ENCODE data around the gene KIF9. TPM values are rescaled to one million over a fixed set of nuclear protein-coding genes. Genes with fewer than 3 reads are reported as not detected.

Gene KIF9
- total and polyA plus RNA-seq, 8 donors = under 0.01 to 46.3 (median 12.8) TPM; not detected in 1

- 31 to 42% (median 33%) methylated on average over 8 to 12 of the region's 12 CpGs for whole genome bisulfite sequencing, 5 donors
Observed at GRCh38 chr3:47283591-47284364, 1.2 kb upstream of the KIF9 start.

GRCh38 chr3:47283193-47283537, 566 bp upstream of the KIF9 start:
- intact Hi-C loops (cut with DNase I; ENCODE audit: low total_unique reads) = no loop called here
- peak in 1 of 2 donors; percentile 27 for DNase-seq
- Histone ChIP-seq H3K9me3 (no peaks in the 10 kb centered on the region), H3K27ac (peak overlapping the region; percentile 91 to 98 (median 95)), H3K36me3 (peaks cover 0 to 15% (median 12%) of the 10 kb centered on the region in 4 donors), H3K27me3 (no peaks in the 10 kb centered on the region), H3K4me1 (peaks cover 26 to 54% (median 39%) of the 10 kb centered on the region in 4 donors), H3K4me3 (peak overlapping the region; percentile 80 to 90 (median 84))
- TF ChIP-seq EP300 (IDR thresholded peaks at IDR 0.05) (no peak), POLR2A (IDR thresholded peaks at IDR 0.05) (no peak), CTCF (IDR thresholded peaks at IDR 0.05) (no peak), POLR2AphosphoS5 (IDR thresholded peaks at IDR 0.05) (no peak)
- WGBS, 5 donors = 0 to 2% (median 1%) methylated on average over 10 of the region's 10 CpGs

More at GRCh38 chr3:47283591-47284364, 1.2 kb upstream of the KIF9 start:
- Histone ChIP-seq H3K4me3 (peak overlapping the region; percentile 80 to 90 (median 84)), H3K4me1 (peaks cover 26 to 58% (median 39%) of the 10 kb centered on the region in 4 donors), H3K36me3 (peaks cover 0 to 21% (median 17%) of the 10 kb centered on the region in 4 donors), H3K27me3 (no peaks in the 10 kb centered on the region), H3K27ac (peak overlapping the region in 4 of 5 donors; percentile 91 to 96 (median 94)), H3K9me3 (no peaks in the 10 kb centered on the region)
- peak in 1 of 2 donors; percentile 27 for DNase-seq
- intact Hi-C loops (cut with DNase I; ENCODE audit: low total_unique reads) = no loop called here
- no peak for TF ChIP-seq CTCF (IDR thresholded peaks at IDR 0.05)

GRCh38 chr3:47280519-47280918, 2.1 kb downstream of the KIF9 start:
- Histone ChIP-seq H3K9me3 (no peaks in the 10 kb centered on the region), H3K27ac (no peak overlapping the region), H3K4me3 (no peak overlapping the region), H3K27me3 (no peaks in the 10 kb centered on the region), H3K36me3 (peaks cover 0 to 9% (median 2%) of the 10 kb centered on the region in 4 donors), H3K4me1 (peaks cover 23 to 39% (median 32%) of the 10 kb centered on the region in 4 donors)
- no peak for DNase-seq
- intact Hi-C loops (cut with DNase I; ENCODE audit: low total_unique reads) = no loop called here
- TF ChIP-seq POLR2AphosphoS5 (IDR thresholded peaks at IDR 0.05) (no peak), EP300 (IDR thresholded peaks at IDR 0.05) (no peak), POLR2A (IDR thresholded peaks at IDR 0.05) (no peak), CTCF (IDR thresholded peaks at IDR 0.05) (no peak)
- WGBS, 5 donors = 90 to 99% (median 96%) methylated on average over 5 of the region's 5 CpGs

GRCh38 chr3:47276558-47276957, 6.0 kb downstream of the KIF9 start:
- no peak overlapping the region for H3K4me3 ChIP-seq
- TF ChIP-seq POLR2A (IDR thresholded peaks at IDR 0.05) = no peak
- TF ChIP-seq CTCF (IDR thresholded peaks at IDR 0.05) = no peak
- TF ChIP-seq POLR2AphosphoS5 (IDR thresholded peaks at IDR 0.05) = no peak
- TF ChIP-seq EP300 (IDR thresholded peaks at IDR 0.05) = no peak
- H3K27me3 ChIP-seq = no peaks in the 10 kb centered on the region
- intact Hi-C loops (cut with DNase I; ENCODE audit: low total_unique reads) = no loop called here
- peaks cover 0 to 26% (median 14%) of the 10 kb centered on the region in 4 donors for H3K36me3 ChIP-seq
- DNase-seq = no peak
- H3K9me3 ChIP-seq = no peaks in the 10 kb centered on the region
- H3K27ac ChIP-seq = no peak overlapping the region
- WGBS, 5 donors = 69 to 85% (median 83%) methylated on average over 4 of the region's 4 CpGs
- peaks cover 5 to 9% (median 8%) of the 10 kb centered on the region in 4 donors for H3K4me1 ChIP-seq
